GM12878 (cell line): ENCODE measurements around the gene CUTA. TPM values are rescaled to one million over a fixed set of nuclear protein-coding genes. Genes with fewer than 3 reads are reported as not detected.

Source experiments
- ASH2L ChIP-seq: fragments of 300-600, 200-600 bp; sonication (generic); IDR thresholded peaks from 2 replicates; pipeline ENCODE4 v1.6.1; 2017; ENCODE audit warnings: low read depth, mild to moderate bottlenecking, borderline replicate concordance
- BCL11A ChIP-seq: IDR thresholded peaks from 2 replicates; pipeline ENCODE4 v1.6.1; 2011; ENCODE audit warnings: low read depth, low read length
- BMI1 ChIP-seq: fragments of 450-650 bp; IDR thresholded peaks from 2 replicates; pipeline ENCODE4 v1.6.1; 2016; ENCODE audit warnings: mild to moderate bottlenecking, moderate library complexity, borderline replicate concordance
- BRCA1 ChIP-seq: IDR thresholded peaks from 2 replicates; pipeline ENCODE4 v1.6.1; 2011; ENCODE audit warnings: low read depth, low read length, improper control_type of control experiment
- CBFB ChIP-seq: IDR thresholded peaks from 2 replicates; pipeline ENCODE4 v1.6.1; 2016; ENCODE audit warnings: antibody characterized with exemption, low read depth
- CHD1 ChIP-seq: IDR thresholded peaks from 2 replicates; pipeline ENCODE4 v1.6.1; 2012; ENCODE audit warnings: low read depth, low read length, improper control_type of control experiment
- EGR1 ChIP-seq, 2 experiments: IDR thresholded peaks; 1 replicate in 1 of 2; 2 replicates in 1 of 2; pipeline ENCODE4 v1.6.1; 2011 to 2012; ENCODE audit warnings: low read depth in 2 of 2, low read length in 2 of 2, borderline replicate concordance in 1 of 2, mild to moderate bottlenecking in 1 of 2, moderate library complexity in 1 of 2
- EZH2 ChIP-seq: IDR thresholded peaks from 2 replicates; pipeline ENCODE4 v1.6.1; 2012; ENCODE audit warnings: low read depth, mild to moderate bottlenecking, control low read depth, inconsistent platforms, low read length, borderline replicate concordance; ENCODE audit not compliant: control insufficient read depth
- FOS ChIP-seq: IDR thresholded peaks from 3 replicates; pipeline ENCODE4 v1.6.1; 2011; ENCODE audit warnings: borderline replicate concordance; ENCODE audit not compliant: insufficient read length; ENCODE audit errors: extremely low read depth
- FOXM1 ChIP-seq: IDR thresholded peaks from 2 replicates; pipeline ENCODE4 v1.6.1; 2012; ENCODE audit warnings: low read depth, mild to moderate bottlenecking, inconsistent platforms, low read length, moderate library complexity
- HDAC6 ChIP-seq: fragments of 200-600 bp; sonication (generic); IDR thresholded peaks from one replicate; pipeline ENCODE4 v1.8.0; 2017; ENCODE audit warnings: antibody characterized with exemption; ENCODE audit not compliant: unreplicated experiment
- IKZF2 ChIP-seq, 2 experiments: fragments of 450-650 bp; IDR thresholded peaks; 2 replicates each; pipeline ENCODE4 v1.6.1; 2017; ENCODE audit warnings: mild to moderate bottlenecking in 2 of 2, moderate library complexity in 2 of 2
- IRF4 ChIP-seq: IDR thresholded peaks from 2 replicates; pipeline ENCODE4 v1.6.1; 2011; ENCODE audit warnings: low read depth, low read length
- MEF2A ChIP-seq: IDR thresholded peaks from 2 replicates; pipeline ENCODE4 v1.6.1; 2011; ENCODE audit warnings: low read depth, mild to moderate bottlenecking, low read length, moderate library complexity; ENCODE audit not compliant: insufficient read depth
- MXI1 ChIP-seq: fragments of 150-350 bp; IDR thresholded peaks from 2 replicates; pipeline ENCODE4 v1.6.1; 2011; ENCODE audit warnings: low read depth, mild to moderate bottlenecking, inconsistent platforms, low read length, improper control_type of control experiment
- NFIC ChIP-seq: IDR thresholded peaks from 2 replicates; pipeline ENCODE4 v1.6.1; 2012; ENCODE audit warnings: low read depth, mild to moderate bottlenecking, inconsistent platforms, low read length, moderate library complexity
- NFYB ChIP-seq: IDR thresholded peaks from 2 replicates; pipeline ENCODE4 v1.6.1; 2011; ENCODE audit warnings: low read depth, mild to moderate bottlenecking, low read length, improper control_type of control experiment, moderate library complexity; ENCODE audit not compliant: insufficient read depth
- POLR2A ChIP-seq: IDR thresholded peaks from 2 replicates; pipeline ENCODE4 v1.6.1; 2011; ENCODE audit warnings: low read depth, mild to moderate bottlenecking, low read length
- POU2F2 ChIP-seq: IDR thresholded peaks from 3 replicates; pipeline ENCODE4 v1.6.1; 2011; ENCODE audit warnings: low read depth, mild to moderate bottlenecking, low read length, borderline replicate concordance
- RBBP5 ChIP-seq: fragments of 200-600 bp; sonication (generic); conservative IDR thresholded peaks from 2 replicates; pipeline ENCODE4 v1.6.1; 2016
- RFX5 ChIP-seq: IDR thresholded peaks from 2 replicates; pipeline ENCODE4 v1.6.1; 2011; ENCODE audit warnings: low read depth, low read length, improper control_type of control experiment
- SIX5 ChIP-seq: IDR thresholded peaks from 2 replicates; pipeline ENCODE4 v1.6.1; 2011; ENCODE audit warnings: mild to moderate bottlenecking, low read depth, low read length, moderate library complexity; ENCODE audit not compliant: severe bottlenecking
- SMAD5 ChIP-seq: IDR thresholded peaks from 2 replicates; pipeline ENCODE4 v1.6.1; 2016; ENCODE audit warnings: antibody characterized with exemption, low read depth
- SMC3 ChIP-seq: IDR thresholded peaks from 2 replicates; pipeline ENCODE4 v1.6.1; 2011; ENCODE audit warnings: low read length, improper control_type of control experiment, borderline replicate concordance
- SREBF2 ChIP-seq: IDR thresholded peaks from 2 replicates; pipeline ENCODE4 v1.6.1; 2012; ENCODE audit warnings: mild to moderate bottlenecking, low read length
- SUPT20H ChIP-seq: IDR thresholded peaks from 2 replicates; pipeline ENCODE4 v1.6.1; 2011; ENCODE audit warnings: low read depth, mild to moderate bottlenecking, low read length, moderate library complexity, borderline replicate concordance; ENCODE audit not compliant: control insufficient read depth
- TARDBP ChIP-seq: IDR thresholded peaks from 2 replicates; pipeline ENCODE4 v1.6.1; 2016; ENCODE audit warnings: borderline replicate concordance
- USF1 ChIP-seq: IDR thresholded peaks from 2 replicates; pipeline ENCODE4 v1.6.1; 2011; ENCODE audit warnings: borderline replicate concordance, low read depth, mild to moderate bottlenecking, moderate library complexity, mixed read lengths, low read length; ENCODE audit not compliant: insufficient read depth; ENCODE audit errors: extremely low read length
- ZNF217 ChIP-seq: fragments of 450-650 bp; IDR thresholded peaks from 2 replicates; pipeline ENCODE4 v1.6.1; 2017; ENCODE audit warnings: antibody characterized with exemption, mild to moderate bottlenecking
- polyA plus RNA-seq, 11 experiments: library from polyadenylated mRNA; depleted of rRNA in 4 of 11; unstranded in 6 of 11; stranded (reverse) in 5 of 11; fragments of >200 nt; fragmentation: Nextera tagmentation in 4 of 11; fragmentation: Illumina TruSeq in 1 of 11; extraction: Ambion mirVana in 4 of 11; extraction: Trizol in 1 of 11; gene quantifications; 1 replicate in 1 of 11; 2 replicates in 10 of 11; pipeline versions ENCODE4 v1.2.1 to v1.2.3, GENCODE V29; 2011 to 2016; ENCODE audit warnings: inconsistent platforms in 2 of 11, missing spikeins in 2 of 11, low read depth in 1 of 11
- total RNA-seq, 4 experiments: library from RNA; depleted of rRNA in 3 of 4; stranded (reverse); fragments of >200 nt in 3 of 4; fragmentation: Illumina TruSeq in 1 of 4; extraction: Trizol in 1 of 4; gene quantifications; 2 replicates each; pipeline versions ENCODE4 v1.2.1 to v1.2.3, GENCODE V29; 2013 to 2021
- TF ChIP-seq, protein P1 (sequence below): IDR thresholded peaks from 2 replicates; pipeline ENCODE4 v1.6.1; 2011; ENCODE audit warnings: mild to moderate bottlenecking, low read depth, low read length, moderate library complexity; ENCODE audit not compliant: insufficient replicate concordance

CUTA gene
- total and polyA plus RNA-seq, 10 of the 15 experiments (the other 5 are each of a cell fraction or from before 2014, with no cell fraction given) = 102 to 293 (median 189) TPM

GRCh38 chr6:33417903-33418689 lies at the start of gene CUTA (continued):
- TF ChIP-seq ASH2L = no peak
- TF ChIP-seq NFYB = peak; percentile 80
- no peak for TF ChIP-seq SMAD5
- no peak for TF ChIP-seq HDAC6
- no peak for TF ChIP-seq MEF2A
- peak in 1 of 2 experiments; percentile 32; a peak in 1 of 3 replicates for TF ChIP-seq EGR1 (IDR thresholded peaks at IDR 0.05; ENCODE audit: borderline replicate concordance in 1 of 2, low read depth in 2 of 2, low read length in 2 of 2)
- no peak for TF ChIP-seq ZNF217
- TF ChIP-seq IKZF2 (IDR thresholded peaks at IDR 0.05) = no peak; a peak in 3 of 4 replicates
- peak; percentile 63 for TF ChIP-seq FOS
- peak; percentile 46; the same call in 1 of the 3 replicates for TF ChIP-seq POU2F2
- no peak for TF ChIP-seq SREBF2
- TF ChIP-seq CHD1 = no peak
- TF ChIP-seq FOXM1 = no peak
- TF ChIP-seq SUPT20H = no peak
- peak; percentile 25; the same call in 1 of the 2 replicates for TF ChIP-seq CBFB
- TF ChIP-seq RBBP5 = no peak
- peak; percentile 56 for TF ChIP-seq SIX5
- peak; percentile 99 for TF ChIP-seq USF1
- TF ChIP-seq BCL11A = no peak
- TF ChIP-seq POLR2A = peak; percentile 86
- no peak for TF ChIP-seq EZH2
- peak; percentile 77 for TF ChIP-seq MXI1
- peak; percentile 64; the same call in 1 of the 2 replicates for TF ChIP-seq RFX5
- TF ChIP-seq TARDBP = peak; percentile 75; the same call in 1 of the 2 replicates
- no peak for TF ChIP-seq SMC3
- TF ChIP-seq, protein P1, sequence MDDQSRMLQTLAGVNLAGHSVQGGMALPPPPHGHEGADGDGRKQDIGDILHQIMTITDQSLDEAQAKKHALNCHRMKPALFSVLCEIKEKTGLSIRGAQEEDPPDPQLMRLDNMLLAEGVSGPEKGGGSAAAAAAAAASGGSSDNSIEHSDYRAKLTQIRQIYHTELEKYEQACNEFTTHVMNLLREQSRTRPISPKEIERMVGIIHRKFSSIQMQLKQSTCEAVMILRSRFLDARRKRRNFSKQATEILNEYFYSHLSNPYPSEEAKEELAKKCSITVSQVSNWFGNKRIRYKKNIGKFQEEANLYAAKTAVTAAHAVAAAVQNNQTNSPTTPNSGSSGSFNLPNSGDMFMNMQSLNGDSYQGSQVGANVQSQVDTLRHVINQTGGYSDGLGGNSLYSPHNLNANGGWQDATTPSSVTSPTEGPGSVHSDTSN = peak; percentile 2
- no peak for TF ChIP-seq BMI1
- no peak for TF ChIP-seq BRCA1
- TF ChIP-seq IRF4 = no peak
- TF ChIP-seq NFIC = no peak
